Activated CD8-positive, alpha-beta memory T cell treated with anti-CD3 and anti-CD28 coated beads for 1 hour (primary cell): ENCODE results near the gene TMEM167B.
A peak's percentile ranks its signal among the peaks of the same experiment; 100 is the strongest.

Experiments used
- DNase-seq, 2 donors: peaks; one replicate each; pipeline ENCODE4 v3.0.0-alpha.2; 2020; ENCODE audit warnings: low read depth in 1 of 2; ENCODE audit errors: extremely low read depth in 1 of 2

TMEM167B gene

DNA sequence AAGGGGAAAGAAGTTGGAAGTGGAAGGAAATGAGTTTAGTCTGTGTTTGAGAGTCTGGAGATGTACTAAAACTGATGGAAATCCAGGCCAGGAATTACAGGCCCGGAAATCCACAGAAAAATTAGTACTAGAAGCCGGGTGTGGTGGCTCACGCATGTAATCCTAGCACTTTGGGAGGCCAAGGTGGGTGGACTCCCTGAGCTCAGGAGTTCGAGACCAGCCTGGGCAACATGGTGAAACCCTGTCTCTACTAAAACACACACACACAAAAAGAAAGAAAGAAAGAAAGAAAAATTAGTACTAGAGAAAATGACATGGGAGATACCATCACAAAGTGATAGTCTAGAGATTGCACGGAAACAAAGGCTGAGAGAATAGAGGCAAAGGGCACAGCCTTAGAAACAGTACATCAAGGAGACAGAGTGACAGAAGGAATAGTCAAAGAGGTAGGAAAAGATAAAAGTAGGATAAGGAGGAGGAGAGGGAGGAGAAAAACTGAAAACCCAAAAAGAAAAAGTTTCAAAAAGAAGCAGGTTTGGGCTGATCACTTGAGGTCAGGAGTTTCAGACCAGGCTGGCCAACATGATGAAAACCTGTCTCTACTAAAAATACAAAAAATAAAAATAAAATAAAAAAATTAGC lies 10.0 kb upstream of the TMEM167B start:
- no peak for DNase-seq

DNA sequence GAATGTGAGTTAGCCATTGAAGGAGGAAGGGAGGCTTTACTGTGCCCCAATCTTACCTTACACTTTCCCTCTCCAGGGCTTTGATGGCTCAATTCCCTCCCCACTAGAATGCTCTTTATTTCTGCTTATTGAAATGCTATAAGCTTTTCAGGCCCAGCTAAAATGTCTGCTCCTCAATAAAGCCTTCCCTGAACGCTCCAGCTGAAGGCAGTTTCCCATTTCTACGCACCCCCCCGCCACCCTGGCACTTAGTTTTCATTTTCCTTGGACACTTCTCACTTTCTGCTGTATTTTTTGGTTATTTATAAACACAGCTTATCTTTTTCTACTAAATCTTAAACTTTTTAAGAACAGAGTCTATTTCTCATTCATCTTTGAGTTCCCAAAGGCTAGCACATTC lies 7.1 kb upstream of the TMEM167B start:
- no peak for DNase-seq

DNA sequence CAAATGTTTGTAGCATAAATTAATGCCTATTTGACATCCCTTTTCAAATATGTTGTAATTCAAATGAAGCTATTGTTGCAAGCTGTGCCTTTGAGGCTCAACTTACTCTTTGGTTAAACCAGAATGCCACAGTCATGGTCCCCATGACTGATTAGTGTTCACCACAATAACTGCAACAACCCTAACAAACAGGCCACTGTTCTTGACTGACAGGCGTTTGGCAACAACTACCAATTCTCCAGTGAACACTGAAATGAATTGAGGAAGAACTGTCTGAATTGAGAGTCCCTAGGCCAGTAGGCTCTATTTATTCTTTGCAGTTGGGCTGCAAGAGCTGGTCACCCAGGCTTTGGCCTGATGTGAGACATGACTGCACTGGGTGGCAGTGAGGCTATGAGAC lies 6.6 kb upstream of the TMEM167B start:
- no peak for DNase-seq

DNA sequence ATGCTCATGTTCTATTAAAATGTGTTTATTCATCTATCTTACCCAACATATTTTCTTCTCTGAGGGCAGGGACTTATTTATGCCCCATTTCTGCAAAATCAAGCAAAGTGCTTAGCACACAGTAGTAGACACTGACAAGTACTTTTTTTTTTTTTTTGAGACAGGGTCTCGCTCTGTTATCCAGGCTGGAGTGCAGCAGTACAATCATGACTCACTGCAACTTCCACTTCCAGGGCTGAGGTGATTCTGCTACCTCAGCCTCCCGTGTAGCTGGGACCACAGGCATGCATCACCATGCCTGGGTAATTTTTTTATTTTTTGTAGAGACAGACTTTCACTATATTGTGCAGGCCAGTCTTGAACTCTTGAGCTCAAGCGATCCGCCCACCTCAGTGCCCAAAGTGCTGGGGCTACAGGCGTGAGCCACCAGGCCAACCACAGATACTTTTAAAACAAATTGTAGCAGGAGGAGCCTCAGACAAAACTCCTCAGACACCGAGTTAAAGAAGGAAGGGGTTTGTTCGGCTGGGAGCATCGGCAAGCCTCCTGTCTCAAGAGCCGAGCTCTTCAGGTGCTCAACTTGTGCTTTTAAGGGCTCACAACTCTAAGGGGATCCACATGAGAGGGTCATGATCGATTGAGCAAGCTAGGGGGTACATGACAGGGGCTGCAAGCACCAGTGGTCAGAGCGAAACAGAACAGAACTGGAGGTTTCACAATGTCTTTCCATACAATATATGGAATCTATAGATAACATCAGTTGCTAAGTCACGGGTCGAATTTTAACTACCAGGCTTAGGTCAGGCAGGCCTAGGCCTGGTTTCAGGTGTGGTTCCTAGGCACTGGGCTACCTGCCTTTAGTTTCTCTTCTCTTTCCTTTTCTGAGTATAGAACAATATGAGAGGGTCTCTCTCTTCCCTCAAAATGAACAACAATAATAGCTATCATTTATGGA lies 5.7 kb upstream of the TMEM167B start:
- DNase-seq: no peak

DNA sequence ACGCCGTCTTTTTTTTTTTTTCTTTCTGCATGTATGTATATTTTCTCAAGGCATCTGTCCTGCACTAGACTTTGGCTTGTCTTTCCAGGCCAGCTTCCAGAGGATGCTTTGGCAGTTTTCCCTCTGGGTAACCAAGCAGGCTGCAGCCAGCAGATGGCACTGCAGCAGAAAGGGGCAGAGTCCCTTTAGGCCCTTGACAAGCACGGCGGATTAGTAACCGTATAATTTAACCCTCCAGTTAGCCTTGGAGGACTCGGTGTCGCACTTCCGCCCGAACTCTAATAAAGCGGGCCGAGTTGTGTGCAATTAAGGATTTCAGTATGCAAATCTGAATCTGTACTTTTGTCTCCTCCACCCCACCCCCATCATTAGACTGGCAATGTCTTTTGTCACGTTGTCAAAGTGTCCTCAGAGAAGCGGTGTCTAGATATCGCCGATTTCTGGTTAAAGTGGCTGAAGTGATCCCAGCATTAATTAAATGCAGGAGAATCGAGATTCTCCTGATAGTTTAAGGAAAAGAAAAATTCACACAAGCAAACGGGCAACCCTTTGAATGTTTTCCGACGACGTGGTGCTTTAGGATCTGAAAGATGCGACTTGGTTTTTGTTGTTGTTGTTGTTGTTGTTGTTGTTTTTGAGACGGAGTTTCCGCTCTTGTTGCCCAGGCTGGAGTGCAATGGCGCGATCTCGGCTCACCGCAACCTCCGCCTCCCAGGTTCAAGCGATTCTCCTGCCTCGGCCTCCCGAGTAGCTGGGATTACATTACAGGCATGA lies 1.1 kb upstream of the TMEM167B start:
- DNase-seq: no peak

DNA sequence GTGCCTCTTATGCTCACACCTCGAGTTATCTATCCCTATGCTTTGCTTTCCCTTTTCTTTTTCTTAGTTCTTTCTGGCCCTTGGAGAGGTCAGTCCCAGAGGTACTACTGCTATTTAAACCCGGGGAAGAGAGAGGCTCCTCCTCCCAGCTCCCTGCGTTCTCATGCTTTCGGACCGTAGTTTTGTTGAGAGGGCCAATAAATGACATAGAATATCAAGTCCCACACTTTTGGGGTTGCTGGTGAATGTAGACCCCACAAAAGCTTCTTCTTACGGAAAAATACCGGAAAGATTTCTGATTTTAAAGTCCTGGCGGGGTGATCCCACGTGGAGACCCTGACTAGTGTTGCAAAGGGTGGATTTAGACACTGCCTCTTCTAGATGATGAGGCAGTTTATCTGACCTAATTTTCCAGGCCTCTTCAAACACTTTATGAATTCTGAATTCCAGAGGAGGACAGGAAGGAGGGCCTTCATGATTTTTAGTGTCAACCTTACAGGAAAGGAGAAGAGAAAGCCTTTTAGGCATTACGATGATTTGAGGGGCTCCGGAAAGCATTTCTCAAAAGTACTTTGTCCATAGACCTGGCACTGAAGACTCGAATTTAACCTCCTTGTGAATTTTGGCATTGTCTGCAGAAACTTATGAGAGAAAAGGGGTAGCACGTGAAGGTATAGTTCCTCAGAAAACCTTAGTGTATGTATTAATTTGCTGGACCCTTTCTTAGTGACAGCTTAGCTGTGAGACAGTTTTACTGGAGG lies 694 bp downstream of the TMEM167B start:
- DNase-seq: no peak

DNA sequence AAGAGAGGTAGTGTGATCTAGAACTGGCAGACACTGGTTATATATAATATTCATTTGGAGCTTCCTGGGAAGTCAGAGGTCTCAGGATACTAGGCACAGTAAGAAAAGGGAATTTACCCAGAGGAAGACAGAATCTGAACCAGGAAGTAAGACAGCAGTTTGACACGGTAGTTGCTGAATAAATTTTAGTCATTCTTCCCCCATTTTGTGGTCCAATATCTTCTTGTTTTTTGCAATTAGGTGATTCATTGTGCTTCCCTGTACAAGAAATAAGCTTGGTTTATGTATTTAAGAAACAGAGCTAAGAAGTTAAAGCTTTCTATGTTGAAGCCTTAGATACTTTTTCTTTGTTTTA lies 1.3 kb downstream of the TMEM167B start:
- DNase-seq: no peak

DNA sequence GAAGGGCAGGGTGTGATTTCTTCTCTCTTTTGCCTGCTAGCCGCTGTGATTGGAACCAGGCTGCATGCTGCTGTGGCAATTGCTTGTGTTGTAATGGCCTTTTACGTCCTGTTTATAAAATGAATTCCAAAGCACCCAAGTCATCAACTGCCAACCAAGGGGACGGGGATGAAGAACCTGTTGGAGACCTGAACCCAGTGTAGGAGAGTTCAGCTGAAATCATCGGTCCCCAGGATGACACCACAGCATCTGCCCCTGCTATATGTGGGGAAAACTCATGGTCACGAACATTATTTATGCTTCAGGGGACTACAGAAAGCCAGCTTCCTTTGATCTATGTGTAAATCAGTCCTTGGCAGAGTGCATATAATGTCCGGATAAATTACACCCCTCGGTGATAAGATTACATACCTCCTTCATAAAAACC lies 3.8 kb downstream of the TMEM167B start:
- DNase-seq: no peak

DNA sequence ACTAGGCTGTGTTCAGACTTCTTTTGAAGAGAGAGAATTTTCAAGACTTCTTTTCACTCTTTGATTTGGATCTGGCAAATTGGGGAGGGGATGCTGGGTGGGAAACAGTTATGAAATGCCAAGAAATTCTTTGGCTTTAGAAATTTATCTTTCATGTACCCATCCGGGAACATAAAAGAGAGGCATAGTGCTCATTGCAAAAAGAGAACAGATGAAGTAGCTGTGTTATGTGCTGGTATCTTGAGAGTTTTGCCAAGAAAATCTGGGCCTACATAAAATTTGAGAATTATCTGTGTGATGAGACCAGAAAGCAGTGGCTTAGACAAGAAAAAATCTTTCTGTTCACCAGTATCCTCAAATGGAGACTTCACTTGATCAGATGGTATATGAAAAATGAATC lies 4.3 kb downstream of the TMEM167B start:
- no peak for DNase-seq

DNA sequence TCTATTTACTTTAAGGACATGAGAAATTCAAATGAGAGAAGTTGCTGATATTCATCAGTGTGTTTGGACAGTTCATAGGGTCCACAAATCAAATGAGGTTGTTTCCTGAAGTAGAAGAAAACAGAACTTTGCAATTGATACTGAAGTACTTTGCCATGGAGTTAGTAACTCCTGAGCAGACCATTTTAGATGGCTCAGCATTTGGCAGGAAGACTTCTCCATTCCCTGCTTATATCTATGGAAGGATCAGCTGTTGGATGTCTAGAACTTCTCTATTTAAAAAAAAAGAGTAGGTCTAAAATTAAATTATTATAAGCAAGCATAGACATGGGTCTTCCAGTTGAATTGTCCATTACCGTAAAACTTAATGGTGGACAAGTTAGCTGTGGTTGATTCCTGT lies 5.1 kb downstream of the TMEM167B start:
- no peak for DNase-seq

DNA sequence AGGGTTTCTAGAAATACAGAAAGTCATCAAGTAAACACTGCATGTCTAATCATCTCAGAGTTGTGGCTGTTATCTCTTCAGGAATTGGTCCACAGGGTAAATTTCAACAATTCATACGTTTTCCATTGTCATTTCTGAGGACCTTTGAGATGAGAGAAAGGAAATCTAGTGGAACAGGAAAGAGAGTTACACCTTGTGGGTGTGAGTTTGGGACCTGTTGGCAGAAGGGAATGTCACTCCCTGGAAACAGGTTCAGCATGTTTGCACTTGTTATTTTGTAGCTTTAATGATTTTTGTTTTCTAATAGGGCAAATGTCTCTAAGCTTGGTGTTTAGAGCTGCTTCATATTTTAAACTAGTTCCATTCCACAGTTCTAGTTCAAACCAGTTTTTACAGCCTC lies 5.6 kb downstream of the TMEM167B start:
- no peak for DNase-seq

DNA sequence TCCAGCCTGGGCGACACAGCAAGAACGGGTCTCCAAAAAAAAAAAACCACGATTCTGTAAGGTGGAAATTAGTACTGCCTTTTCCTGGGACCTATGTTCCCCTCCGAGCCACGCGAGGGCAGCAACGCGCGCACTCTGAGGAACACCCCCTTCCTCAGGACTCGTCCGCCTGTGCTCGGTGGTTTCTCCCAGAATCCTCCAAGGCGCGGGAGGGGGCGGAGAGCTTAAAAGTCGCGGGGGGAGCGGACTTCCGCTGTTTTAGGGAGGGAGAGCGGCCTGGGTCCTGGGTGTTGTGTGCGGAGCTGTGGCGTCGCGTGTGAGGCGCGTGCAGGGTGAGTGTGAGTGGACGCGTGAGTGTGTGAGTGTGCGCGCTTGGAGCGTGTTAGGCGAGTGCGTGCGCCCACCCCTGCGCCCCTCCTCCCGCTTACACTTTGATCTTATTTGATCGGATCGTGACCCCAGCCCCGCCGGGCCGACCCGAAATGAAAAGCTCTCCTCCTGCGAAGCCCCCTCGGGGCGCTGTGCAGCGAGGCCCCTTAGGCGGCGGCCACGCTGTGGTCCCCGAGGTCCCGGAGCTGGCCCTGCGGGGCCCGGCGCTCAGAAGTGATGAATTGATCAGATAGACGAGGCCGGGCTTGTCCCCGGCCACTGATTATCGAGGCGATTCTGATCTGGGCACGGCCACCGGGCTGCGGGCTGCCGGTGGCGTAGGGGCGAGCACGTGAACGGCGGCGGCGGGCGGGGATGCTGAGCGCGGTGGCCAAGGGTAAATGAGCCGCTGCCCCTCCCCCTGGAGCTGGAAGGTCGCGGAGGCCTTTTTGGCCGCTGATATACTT lies 9.6 kb downstream of the TMEM167B start:
- peak; percentile 92 to 93 for DNase-seq

DNA sequence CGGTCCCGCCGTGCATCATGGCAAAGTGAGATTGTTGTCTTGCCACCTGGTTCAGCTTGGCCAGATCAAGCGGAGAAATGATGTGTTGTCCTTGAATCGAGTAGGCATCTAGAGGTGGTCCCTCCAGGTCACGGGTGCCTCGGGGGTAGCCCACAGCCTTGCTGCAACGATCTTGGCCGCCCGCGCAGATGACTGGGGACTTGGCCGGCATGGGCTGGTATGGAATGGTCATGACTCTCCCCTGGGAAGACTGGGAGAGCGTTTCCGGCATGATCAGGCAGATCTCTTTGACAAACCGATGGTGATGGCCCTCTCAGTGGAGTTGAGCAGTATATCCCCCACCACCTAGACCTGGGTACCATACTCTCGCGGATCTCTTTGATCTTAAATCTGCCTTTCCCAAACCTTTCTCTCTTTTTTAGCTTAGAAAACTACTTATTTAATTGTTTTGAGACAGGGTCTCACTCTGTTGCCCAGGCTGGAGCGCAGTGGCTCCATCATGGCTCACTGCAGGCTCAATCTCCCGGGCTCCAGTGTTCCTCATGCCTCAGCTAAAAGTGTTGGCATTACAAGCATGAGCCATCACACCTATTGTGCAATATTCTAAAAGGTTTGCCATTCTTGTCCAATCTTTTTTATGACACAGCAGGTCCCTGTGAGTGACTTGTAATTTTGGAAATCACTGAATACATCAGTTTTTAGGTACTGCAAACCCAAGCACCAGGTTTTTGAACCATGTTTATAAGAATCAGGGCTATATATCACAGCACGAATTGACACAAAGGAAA lies 14.0 kb downstream of the TMEM167B start:
- DNase-seq: no peak

DNA sequence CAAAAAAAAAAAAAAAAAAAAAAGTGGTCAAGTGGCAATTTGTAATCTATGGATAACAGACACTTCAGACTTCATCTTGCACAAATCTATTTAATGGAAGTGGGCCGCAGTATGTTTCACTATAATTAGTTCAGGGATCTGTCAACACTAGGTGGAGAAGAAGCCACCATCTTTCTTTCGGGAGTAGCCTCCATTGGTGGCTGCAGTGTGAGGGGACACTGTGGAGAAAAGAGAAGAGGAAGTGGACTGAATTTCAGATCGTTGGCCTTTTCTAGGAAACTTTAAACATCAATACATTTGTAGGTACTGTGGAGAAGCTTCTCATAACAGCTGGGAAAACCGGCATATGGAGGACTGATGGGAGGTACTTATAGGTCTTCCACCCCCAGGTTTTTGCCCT lies 15.3 kb downstream of the TMEM167B start:
- no peak for DNase-seq

DNA sequence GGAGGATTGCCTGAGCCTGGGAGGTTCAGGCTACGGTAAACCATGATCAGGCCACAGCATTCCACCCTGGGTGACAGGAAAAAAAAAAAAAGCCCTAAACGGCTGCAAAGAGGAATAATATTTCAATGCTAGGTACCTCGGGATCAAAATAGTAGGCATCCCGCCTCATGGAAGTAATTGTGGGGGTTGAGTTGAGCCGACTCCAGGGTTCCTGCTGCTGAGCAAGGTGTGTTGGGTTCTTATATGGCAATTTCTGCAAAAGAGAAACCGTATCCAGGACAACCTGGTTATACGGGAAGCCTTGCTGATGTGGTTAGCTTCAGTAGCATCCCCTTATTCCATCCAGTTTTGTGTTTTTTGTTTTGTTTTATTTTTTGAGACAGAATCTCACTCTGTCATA lies 17.2 kb downstream of the TMEM167B start:
- DNase-seq: no peak

DNA sequence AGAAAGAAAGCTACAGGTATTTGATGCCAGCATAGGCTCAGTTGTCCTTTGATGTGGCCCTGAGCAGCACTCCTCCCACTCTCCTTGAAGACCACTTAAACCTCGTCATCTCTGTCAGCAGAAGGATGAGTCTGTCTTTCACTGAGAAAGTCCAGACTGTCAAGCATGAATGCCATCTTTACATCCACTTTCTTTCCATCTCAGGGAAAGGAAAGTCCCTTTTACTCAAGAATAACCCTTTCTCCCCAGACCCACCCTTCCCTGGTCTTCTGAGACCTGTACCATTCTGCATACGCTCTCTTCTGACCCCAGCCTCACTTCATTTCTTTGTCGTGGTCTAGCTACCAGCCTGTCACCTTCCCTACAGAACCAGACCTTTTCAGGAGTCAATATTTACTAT lies 19.3 kb downstream of the TMEM167B start:
- no peak for DNase-seq

DNA sequence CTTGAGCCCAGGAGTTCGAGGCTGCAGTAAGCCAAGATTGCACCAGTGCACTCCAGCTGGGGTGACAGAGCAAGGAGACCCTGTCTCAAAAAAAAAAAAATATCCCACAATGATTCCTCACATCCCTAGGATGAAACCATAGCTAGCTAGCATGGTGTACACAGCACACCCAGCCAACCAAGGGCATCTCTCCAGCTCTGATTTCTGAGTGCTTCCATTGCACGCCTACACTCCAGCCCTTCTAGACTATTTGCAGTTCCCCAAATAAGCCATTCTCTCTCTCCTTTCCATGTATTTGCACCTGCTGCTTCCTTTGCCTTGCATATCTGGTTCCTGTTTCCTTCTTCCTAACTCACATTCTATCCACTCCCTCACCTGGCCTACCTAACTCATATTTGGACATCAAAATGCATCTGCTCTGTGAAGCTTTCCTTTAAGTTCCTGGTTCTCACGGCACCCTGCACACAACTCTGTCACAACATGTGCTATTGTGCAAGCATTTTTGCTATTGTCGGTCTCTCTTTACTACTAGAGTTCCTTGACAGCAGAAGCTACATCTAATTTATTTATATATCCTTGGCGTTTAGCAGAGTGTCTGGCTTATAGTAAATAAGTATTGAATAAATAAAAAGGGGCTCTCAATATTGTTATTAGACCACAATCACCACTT lies 21.0 kb downstream of the TMEM167B start:
- DNase-seq: no peak

DNA sequence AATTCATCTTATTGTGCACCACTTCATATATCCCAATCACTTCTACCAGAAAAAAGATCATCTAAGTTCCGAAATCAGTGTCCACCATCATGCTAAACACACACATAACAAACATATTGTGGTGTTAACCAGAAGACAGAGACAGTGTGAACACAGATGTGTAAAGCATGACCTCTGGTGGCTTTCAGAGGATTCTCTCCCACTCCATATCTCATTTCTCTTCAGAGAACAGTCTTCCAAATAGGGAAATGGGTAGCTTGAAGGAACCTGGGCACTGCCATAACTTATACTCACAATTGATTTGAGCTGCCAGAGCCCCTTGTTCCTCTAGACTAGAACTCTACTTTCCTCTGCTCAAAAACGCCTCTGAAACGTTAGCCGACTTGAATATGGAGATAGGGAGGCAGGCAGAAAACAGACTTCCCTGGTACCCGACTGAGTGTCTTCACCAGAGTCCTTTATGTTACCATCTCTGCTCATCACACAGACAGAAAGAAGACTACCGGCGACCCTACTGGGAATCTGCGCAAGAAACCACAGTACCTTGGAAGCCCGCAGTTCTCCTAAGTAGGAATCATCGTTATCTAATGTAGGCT lies 21.6 kb downstream of the TMEM167B start:
- DNase-seq: no peak
